ENCODE results near the gene PARD3B.

GRCh38 chr2:204754898-204755297 lies 209.6 kb downstream of the PARD3B start:
- no peak for TF ChIP-seq FOXM1 (IDR thresholded peaks at IDR 0.05; ENCODE audit: low read depth, low read length)
- TF ChIP-seq HDGF (IDR thresholded peaks at IDR 0.05) = no peak
- no peak for TF ChIP-seq LARP7 (IDR thresholded peaks at IDR 0.05)
- no peak for TF ChIP-seq POLR2A (IDR thresholded peaks at IDR 0.05; ENCODE audit: low read depth, low read length)
- no peak for TF ChIP-seq ASH2L (IDR thresholded peaks at IDR 0.05; ENCODE audit: borderline replicate concordance, low read depth)
- no peak for TF ChIP-seq ATF7 (IDR thresholded peaks at IDR 0.05; ENCODE audit: low read depth)
- TF ChIP-seq CTCF (IDR thresholded peaks at IDR 0.05 in 2 of 3, conservative IDR thresholded peaks at IDR 0.05 in 1 of 3; ENCODE audit: control insufficient read depth in 2 of 3, extremely low read depth in 1 of 3, insufficient read depth in 1 of 3, low read depth in 3 of 3, low read length in 3 of 3) = no peak
